Measurements from ENCODE around the gene DNM2.
A peak's percentile ranks its signal among the peaks of the same experiment; 100 is the strongest.
"Not testable (repeated sequence)": the region's sequence is repeated elsewhere in the genome, so short reads cannot be mapped to it uniquely, and the experiment has no call there.

Gene DNM2

DNA sequence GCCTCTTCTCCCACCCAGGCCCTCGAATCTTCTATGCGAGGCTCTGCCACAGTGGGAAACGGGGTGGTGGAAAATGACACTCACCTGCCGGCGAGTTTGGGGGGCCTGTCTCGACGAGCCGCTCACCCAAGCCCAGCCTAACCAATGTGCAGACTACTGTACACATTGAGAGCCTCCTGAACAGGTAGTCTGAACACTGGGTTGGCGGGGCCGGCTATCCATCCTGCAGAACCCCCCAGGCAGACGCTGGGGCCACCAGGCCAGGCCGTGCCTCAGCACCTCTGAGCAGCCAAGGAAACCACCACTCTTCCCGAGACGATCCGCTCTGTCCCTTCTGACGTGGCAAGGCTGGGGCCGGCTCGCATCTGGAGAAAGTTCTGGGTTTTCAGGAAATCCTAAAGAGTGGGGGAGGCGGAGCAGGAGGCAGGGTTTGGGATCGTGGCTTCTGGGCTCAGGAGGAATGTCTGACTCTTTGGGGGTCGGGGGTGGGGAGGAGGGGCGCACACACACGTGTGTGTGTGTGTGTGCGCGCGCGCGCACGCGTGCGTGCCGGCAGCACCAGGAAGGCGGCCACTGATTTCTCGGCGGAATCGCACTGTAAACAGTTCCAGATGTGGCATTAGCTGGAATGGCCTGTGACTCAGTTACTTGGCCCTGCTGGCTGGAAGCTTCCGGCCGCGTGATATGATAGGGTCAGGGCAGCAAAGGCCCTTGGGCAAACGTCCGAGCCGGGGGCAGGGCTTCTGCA lies 99.6 kb downstream of the DNM2 start:
- no peak for DNase-seq (ENCODE audit: low read depth)

DNA sequence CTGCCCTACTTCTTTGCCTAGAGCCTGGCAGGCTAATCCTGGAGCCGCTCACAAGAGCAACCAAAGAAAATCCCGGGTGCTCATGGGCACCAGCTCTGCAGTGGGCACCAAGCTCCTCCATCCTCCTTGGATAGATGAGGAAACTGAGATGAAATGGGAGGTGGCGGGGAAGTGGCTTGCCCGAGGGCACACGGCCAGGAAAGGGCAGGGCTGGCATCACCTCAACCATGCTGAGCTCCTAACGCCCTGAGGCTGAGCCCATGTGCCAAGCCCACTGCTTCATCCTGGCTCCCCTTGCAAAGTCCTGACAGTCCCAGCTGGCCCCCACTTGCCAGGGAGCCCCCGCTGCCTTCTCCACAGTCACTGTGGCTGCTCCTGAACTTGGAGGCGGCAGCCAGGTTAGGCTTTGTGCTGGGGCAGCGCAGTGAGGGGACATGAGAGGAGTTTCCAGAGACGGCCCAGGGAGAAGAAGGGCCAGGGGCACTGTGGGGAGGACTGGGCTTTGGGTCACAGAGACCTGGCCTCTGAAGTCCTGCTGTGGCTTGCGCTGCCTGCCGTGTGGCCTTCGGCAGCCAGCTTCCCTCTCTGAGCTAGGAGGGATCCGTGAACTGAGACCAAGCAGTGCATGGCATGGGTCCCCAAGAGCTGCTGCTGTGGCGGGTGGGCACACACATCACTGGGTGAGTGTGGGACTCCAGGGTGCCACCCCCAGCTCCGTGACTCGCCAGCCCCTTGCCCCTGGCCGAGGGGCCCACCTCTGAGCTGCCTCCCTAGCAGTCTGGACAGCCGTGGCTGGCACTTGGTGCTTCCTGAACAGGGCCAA lies 100.6 kb downstream of the DNM2 start:
- DNase-seq (ENCODE audit: low read depth), result no peak

DNA sequence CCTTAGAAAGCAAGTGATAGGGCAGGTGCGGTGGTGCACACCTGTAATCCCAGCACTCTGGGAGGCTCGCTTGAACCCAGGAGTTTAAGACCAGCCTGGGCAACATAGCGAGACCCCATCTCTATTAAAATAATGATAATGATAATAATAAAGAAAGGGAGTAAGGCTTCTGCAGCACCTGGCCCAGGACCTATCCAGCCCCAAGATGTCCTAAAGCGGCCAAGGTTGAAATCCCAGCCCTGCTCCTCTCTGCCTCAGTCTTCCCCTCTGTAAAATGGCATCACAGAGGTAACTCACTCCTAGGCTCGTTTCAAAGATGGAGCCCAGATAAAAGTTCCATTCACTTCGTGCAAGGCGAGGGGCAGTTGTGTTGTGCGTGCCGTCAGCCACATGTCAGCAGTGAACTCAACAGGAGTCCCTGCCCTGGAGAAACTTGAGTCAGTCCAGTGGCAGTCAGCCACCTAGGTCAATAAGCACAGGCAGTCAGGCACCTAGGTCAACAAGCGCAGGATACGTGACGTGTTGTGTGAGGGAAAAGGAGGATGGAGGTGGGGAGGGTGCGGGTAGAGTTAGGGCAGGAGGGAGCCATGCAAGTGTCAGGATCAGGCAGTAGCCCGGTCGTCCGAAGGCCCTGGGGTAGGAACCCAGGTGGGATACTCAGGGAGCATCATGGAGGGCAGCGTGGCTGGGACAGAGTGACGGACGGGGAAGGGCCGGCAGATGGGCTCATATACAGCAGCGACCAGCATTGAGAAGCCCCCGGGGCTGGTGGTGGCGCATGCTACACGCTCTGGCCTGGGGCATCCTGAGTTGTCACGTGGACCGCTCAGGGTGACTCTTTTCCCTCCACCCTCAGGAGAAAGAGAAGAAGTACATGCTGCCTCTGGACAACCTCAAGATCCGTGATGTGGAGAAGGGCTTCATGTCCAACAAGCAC lies 101.5 kb downstream of the DNM2 start:
- DNase-seq (ENCODE audit: low read depth), result no peak

DNA sequence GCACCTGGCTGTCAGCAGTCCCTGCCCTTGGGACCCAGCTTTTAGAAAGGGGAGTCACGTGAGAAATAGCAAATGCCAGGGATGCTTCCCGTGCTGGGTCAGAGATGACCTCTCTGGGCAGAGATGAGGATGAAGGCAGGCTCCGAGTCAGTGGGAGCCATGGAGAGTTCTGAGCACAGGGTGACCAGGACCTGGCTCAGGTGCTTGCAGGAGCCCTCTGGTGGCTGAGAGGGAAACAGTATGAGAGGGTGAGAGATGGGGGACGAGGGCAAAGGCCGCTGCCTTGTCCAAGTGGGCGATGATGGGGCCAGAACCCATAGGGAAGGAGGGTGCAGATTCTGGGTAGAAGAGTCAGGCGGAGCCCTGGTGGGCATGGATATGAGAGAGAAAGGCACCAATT lies 102.3 kb downstream of the DNM2 start:
- no peak for DNase-seq (ENCODE audit: low read depth)

DNA sequence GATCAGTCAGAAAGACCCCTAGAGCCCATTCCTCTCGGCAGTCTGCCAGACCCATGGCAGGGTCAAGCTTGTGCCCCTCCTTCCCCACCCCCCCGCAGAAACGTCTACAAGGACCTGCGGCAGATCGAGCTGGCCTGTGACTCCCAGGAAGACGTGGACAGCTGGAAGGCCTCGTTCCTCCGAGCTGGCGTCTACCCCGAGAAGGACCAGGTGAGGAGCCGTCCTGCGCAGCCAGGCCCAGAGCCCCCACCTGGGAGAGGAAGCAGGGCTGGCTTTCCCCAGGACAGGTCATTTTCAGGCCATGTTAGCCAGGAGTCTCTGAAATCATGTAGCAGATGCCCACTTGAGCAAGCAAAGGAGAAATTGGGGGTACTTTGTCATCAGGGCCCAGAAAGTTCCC lies 105.8 kb downstream of the DNM2 start:
- DNase-seq (ENCODE audit: low read depth), result no peak

DNA sequence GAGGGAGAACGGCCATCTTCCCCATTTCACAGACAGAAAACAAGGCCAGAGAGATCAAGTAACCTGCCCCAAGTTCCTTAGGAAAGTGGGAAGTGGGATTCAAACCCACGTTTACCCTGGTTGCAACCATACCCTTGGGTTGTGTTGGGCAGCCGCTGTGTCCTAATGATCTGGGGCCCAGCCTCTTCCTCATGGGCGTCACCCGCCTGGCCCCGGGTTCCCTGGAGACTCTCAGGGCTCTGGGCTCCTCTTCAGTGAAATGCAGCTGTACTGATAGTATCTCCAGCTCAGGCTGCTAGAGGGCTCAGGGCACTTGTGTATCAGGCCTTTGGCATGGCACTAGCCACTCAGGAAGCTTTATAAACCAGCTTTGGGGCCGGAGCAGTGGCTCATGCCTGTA lies 108.4 kb downstream of the DNM2 start:
- DNase-seq (ENCODE audit: low read depth), result no peak

DNA sequence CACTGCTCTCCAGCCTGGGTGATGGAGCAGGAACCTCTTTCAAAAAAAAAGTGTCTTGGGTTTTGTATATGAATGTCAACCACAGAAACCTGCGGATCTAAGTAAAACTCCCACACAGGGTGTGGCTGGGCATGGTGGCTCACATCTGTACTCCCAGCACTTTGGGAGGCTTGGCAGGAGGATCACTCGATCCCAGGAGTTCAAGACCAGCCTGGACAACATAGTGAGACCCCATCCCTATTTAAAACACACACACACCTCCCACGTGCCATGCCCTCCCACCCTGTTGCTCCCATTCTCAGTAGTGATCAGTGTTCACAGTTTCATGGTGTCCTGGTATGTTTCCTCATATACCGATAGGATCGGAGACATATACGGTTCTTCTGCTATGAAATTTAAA lies 109.0 kb downstream of the DNM2 start:
- no peak for DNase-seq (ENCODE audit: low read depth)

DNA sequence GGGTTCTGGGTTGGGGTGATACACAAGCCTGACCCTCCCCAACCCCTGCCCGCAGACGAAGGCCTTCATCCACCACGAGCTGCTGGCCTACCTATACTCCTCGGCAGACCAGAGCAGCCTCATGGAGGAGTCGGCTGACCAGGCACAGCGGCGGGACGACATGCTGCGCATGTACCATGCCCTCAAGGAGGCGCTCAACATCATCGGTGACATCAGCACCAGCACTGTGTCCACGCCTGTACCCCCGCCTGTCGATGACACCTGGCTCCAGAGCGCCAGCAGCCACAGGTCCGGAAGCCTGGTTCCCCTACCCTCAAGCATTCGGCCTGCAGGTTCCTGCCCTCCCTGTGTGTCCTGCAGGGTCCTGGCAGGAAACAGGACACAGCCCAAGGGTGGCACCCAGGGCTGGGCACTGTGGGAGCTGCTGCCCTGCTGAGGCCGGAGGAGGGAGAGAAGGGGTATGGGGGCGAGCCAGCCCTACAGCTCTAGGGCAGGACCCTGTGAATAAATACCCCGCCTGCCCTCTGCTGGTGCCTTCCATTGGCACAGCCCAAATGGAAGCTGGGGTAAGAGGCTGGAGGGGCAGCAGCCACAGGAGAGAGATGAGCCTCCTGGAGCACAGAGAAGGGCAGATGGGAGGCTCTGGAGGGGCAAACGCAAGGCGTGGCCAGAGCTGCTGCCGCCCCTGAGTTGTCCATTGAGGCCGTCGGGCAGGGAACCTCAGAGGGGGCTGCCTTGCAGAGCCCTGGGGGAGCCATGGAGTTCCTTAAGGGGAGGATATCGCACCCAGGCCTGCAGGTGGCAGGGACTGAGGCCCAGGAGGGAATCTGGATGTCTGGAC lies 111.3 kb downstream of the DNM2 start:
- no peak for DNase-seq (ENCODE audit: low read depth)

DNA sequence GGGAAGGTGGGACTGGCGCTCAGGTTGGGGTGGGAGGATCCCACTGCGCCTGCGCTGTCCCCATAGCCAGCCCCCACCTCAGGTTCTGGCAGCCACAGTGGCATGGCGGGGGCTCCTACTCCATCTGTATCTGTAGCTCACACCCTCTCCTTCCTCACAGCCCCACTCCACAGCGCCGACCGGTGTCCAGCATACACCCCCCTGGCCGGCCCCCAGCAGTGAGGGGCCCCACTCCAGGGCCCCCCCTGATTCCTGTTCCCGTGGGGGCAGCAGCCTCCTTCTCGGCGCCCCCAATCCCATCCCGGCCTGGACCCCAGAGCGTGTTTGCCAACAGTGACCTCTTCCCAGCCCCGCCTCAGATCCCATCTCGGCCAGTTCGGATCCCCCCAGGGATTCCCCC lies 112.1 kb downstream of the DNM2 start:
- DNase-seq (ENCODE audit: low read depth), result no peak

DNA sequence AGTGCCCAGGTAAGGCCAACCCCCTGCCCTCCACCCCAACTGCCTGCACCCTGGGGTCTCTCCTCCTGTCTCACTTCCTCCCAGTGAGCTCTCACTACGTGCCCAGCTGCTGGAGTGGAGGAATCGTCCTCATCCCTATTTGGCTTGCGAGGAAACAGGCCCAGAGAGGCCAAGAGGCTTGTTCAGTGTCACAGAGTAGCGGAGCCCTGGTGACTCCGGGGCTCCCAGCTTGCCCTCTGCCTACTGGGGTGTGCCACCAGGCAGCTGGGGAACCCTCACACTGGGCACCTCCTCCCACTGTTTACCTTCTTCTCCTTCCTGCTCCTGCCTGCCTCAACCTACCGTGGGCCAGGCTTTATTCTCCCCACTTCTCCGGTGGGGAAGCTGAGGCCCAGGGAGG lies 112.5 kb downstream of the DNM2 start:
- no peak for DNase-seq (ENCODE audit: low read depth)

DNA sequence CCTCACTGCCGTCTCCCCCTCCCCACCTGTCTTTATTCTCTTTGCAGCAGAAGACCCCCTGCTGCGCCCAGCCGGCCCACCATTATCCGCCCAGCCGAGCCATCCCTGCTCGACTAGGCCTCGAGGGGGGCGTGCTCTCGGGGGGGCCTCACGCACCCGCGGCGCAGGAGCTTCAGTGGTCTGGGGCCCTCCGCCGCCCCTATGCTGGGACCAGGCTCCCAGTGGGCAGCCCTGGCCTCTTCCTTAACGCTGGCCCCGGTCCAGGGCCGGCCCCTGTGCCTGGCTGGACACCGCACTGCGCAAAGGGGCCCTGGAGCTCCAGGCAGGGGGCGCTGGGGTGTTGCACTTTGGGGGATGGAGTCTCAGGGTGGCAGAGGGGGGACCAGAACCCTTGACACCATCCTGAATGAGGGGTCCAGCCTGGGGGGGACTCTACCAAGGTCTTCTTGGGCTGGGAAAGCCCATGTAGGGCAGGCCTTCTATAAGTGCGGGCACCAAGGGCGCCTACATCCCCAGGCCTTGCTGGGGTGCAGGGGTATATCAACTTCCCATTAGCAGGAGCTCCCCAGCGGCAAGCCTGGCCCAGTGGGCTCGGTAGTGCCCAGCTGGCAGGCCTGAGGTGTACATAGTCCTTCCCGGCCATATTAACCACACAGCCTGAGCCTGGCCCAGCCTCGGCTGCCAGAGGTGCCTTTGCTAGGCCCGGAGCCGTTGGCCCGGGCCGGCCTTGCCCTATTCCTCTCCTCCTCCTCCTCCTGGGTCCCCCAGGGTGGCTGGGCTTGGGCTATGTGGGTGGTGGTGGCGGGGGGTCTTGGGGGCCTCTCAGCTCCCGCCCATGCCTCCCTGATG lies 113.3 kb downstream of the DNM2 start:
- no peak for DNase-seq (ENCODE audit: low read depth)

DNA sequence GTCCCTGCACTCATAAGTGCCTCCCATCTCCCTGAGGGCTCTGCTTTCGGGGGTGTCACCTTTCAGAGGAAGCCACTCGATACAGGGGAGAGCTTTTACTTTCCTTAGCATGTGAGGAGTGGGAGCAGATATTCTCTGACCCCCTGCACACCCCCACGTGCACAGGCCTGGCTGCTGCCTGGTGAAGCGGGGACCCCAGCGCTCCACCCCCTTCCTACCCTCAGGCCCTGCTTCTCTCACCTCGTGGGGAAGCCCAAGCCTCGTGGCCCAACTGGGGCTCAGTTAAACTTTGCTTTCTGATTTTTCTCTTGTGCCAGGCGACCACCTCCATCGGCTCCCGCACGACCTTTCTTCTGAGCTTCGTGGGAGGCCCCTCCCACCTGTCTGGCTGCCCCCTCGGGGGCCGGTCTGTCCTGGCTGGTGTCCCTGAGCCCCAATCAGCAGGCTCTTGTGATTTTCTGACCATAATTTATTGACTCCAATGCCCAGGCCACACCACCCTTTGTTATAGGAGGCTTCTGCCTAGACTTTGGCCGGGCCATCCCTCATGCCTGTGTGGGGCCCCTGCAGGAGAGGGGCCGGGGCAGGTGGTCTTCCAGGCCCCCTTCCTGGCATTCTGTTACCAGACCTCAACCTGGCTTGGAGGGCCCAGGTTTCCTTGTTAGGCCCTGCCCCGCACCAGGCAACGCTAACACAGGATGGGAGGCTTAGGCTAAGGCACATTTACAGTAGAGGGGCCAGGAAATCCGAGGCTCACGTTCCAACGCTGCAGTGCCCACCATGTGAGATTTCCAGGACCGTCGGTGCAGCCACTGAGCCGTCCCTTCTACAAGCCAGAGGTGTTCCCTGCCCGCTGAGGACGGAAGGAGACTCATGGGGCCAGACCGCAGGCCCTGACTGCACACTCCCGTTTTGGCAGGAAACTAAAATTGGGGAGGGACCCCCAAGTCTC lies 114.4 kb downstream of the DNM2 start:
- no peak for DNase-seq (ENCODE audit: low read depth)

DNA sequence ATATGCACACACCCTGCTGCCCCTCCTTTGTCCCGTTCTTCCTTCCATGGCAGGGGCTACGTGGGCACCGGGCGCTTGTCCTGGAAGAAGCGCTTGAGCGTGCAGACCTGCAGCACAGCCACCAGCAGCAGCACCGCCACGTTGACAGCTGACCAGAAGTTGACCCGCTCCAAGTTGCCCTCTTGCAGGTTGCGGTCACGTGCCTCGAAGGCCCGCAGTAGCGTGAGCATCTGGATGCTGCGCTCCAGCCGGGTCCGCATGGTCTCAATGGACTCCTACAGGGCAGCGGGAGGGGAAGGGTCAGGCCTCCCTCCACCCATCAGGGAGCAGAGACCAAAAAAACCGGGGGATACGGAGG lies 115.0 kb downstream of the DNM2 start:
- DNase-seq (ENCODE audit: low read depth), result no peak

DNA sequence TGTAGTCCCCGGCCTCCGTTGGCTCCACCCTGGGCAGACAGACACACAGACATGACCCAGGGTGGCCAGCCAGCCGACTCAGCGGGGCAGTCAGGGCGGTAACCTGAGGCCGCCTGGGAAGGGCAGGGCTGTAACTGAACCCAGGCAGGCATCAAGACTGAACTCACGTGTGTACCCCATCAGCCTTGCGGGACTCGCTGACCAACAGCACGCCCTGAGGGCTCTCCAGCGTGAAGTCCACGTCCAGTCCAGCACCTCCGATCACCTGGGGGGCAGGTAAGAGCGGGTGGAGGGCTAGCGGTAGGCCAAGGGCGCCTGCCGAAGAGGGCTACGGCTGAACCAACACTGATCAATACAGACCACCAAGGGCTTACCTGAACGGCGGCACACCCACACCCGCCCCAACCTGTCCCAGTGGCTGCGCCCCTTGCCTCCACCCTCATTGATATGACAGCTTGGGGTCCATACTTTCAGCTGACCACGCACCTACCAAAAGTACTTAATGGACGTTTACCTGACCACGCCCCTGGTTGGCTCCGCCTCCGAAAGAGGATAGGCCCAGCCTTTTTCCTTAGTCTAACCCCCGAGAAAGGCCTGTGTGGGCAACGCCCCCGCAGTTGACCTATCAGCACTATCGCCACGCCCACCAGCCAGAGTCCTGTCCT lies 117.3 kb downstream of the DNM2 start:
- no peak for DNase-seq (ENCODE audit: low read depth)

DNA sequence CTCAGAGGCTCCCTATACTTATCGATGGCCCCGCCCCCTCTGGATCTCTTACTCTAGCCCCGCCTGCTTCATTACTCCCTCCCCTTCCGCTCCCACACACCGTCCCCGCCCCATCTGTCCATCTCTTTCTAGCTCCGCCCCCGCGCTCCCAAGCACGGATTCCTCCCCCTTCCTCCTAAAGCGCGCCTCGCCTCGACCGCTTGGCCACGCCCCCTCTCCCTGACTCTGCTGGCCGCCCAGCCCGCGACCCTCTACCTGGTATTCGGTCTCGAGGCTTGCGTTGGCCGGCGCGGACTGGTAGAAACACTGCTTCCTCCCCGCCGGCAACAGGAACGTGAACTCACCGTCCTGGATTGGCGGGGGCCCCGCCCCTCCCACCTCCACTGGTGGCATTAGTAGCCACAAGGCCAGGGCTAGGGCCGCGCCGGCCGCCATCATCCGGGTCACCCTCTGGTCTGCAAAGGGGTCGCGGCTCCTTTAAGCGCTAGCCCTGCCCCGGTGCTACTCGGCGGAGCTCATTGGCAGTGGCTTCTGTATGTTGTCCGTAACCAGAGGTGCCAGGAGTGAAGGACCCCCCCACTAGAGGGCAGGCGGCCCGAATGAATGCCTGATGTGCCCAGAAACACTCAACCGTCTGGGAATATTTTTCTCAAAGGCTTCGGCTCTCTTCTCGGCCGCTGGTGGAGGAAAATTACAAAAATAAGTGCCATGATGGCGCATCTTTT lies 118.0 kb downstream of the DNM2 start, which contains the start of gene TMED1:
TSS of gene TMED1 (minus strand) at position 459 of the 725 bp plus-strand sequence. CDS start at position 438, 21 bp downstream.
- peak; percentile 95 for DNase-seq (ENCODE audit: low read depth)

DNA sequence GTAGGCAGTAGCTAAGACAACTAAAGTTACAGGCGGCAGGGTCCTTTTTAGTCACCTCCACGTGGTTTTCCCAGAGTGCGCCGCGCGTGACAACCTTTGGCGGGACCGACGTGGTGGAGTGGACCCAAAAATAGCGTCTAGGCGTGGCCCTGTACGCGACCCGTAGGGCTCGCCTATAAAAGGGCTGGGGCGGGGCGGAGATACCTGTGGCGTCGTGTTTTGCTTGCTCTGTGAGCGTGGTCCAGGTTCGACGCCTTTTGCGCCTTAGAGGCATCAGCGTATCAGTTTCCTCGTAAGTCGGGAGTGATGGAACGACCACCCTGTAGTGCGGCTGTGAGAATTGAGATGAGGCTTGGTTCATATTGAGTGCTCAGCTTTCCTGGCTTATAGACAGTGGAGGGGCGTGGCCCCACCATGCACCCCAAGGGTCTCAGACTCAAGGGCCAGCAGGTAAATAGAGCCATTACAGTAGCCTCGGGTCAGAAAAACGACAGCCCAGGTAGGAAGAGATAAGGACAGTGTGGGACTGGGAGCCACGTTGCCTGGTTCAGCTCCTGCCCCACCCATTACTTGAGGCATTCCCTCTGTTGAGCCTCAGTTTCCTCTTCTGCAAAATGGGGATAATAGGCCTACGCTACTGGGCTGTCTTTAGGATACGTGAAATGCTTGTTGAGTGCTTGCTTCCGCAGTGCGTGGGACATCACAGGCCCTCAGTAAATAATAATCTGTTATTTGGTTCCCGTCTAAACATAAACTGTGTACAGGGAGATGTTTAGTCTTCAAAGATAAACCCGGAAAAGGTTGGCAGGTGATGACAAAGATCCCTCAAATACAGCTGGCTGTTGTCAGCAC lies 118.8 kb downstream of the DNM2 start:
- DNase-seq (ENCODE audit: low read depth), result peak; percentile 82

DNA sequence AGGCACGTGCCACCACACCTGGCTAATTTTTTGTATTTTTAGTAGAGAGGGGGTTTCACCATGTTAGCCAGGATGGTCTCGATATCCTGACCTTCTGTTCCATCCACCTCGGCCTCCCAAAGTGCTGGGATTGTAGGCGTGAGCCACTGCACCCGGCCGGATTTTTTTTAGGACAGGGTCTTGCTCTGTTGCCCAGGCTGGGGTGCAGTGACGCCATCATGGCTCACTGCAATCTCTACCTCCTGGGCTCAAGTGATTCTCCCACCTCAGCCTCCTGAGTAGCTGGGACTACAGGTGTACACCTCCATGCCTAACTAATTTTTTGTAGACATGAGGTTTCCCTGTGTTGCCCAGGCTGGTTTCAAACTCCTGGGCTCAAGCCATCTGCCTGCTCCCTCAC lies 119.8 kb downstream of the DNM2 start:
- not testable (repeated sequence) for DNase-seq (ENCODE audit: low read depth)
